Hepatocyte (in vitro differentiated cells): ENCODE results near the gene PLA2G4A.

Experiments used
- CTCF ChIP-seq: fragments of 200-600 bp; sonication (generic); IDR thresholded peaks from 2 replicates; pipeline ENCODE4 v1.5.1; 2016; ENCODE audit warnings: antibody characterized with exemption, mild to moderate bottlenecking; ENCODE audit not compliant: poor library complexity
- EZH2 ChIP-seq: fragments of 200-600 bp; sonication (generic); IDR thresholded peaks from 2 replicates; pipeline ENCODE4 v1.6.1; 2016; ENCODE audit warnings: antibody characterized with exemption, mild to moderate bottlenecking, borderline replicate concordance

GRCh38 chr1:186842547-186842946, 13.8 kb downstream of the PLA2G4A start:
- TF ChIP-seq CTCF: no peak
- no peak for TF ChIP-seq EZH2
